ENCODE data around the gene APMAP. TPM values are rescaled to one million over a fixed set of nuclear protein-coding genes. Genes with fewer than 3 reads are reported as not detected.

The APMAP gene
- total and polyA plus RNA-seq, 2 of the 13 experiments (the other 11 are each of a cell fraction or from before 2014, with no cell fraction given): 168 to 214 TPM

DNA sequence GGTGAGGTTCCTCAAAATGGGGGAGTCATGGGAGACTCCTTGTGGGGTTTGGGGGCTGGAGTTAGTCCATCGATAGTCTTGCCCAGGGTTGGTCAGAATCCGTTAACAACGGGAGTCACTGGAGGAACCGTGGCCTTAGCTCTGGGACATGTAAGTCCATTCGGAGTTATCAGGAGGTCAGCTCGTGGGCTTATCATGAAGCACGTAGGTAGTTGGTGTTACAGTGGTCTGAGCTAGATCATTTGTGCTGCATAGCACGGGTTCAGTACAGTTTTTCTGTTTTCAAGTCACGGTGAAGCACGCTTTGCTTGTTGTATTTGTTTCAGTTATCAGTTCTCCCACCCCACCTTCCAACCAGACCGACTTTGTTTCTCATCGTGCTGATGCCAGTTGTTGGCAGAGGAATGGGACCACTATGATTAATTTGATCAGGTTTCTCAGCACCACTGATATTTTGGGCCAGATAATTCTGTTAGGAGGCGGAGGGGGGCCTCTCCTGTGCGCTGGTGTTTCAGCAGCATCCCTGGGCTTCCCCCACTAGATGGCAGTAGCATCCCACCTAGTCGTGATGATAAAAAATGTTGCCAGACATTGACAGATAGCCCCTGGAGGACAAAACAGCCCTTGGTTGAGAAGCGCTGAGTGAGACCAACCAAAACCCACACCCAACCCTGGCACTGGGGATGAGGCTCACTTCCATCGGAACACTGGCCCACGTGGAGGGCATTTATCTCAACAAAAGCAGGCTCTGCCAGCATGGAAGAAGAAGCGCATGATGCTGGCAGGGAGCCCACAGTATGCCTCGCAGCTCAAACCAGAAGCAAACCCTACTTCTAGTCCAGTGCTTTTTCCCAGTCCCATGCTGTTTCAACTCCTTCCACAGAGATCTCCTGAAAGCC lies 2.2 kb upstream of the APMAP start (continued):
- TF ChIP-seq PBX3 (CRISPR knock-in tag; IDR thresholded peaks at IDR 0.05; ENCODE audit: borderline replicate concordance) (no peak), WIZ (CRISPR knock-in tag; IDR thresholded peaks at IDR 0.05) (no peak), PITX1 (CRISPR knock-in tag; IDR thresholded peaks at IDR 0.05) (no peak), POLR2G (IDR thresholded peaks at IDR 0.05; ENCODE audit: low read depth, low read length) (no peak), AHR (CRISPR knock-in tag; IDR thresholded peaks at IDR 0.05) (no peak), SIN3B (IDR thresholded peaks at IDR 0.05; ENCODE audit: low read length) (no peak), ARID5B (CRISPR knock-in tag; IDR thresholded peaks at IDR 0.05) (peak; percentile 59; the same call in 1 of the 2 replicates), ZNF224 (CRISPR knock-in tag; IDR thresholded peaks at IDR 0.05) (no peak), ZNF367 (CRISPR knock-in tag; IDR thresholded peaks at IDR 0.05; ENCODE audit: borderline replicate concordance) (no peak), ZNF788 (CRISPR knock-in tag; IDR thresholded peaks at IDR 0.05; ENCODE audit: borderline replicate concordance) (peak; percentile 73; the same call in 1 of the 2 replicates), SMAD3 (CRISPR knock-in tag; IDR thresholded peaks at IDR 0.05) (no peak), REPIN1 (CRISPR knock-in tag; IDR thresholded peaks at IDR 0.05; ENCODE audit: borderline replicate concordance, low read depth) (peak; percentile 68; the same call in 1 of the 2 replicates), SNAI1 (CRISPR knock-in tag; IDR thresholded peaks at IDR 0.05; ENCODE audit: borderline replicate concordance) (no peak), CERS6 (CRISPR knock-in tag; IDR thresholded peaks at IDR 0.05) (no peak), SMARCC2 (IDR thresholded peaks at IDR 0.05) (no peak), PATZ1 (CRISPR knock-in tag; IDR thresholded peaks at IDR 0.05) (peak; percentile 71; the same call in 1 of the 2 replicates), ZSCAN12 (CRISPR knock-in tag; IDR thresholded peaks at IDR 0.05) (no peak), PLRG1 (conservative IDR thresholded peaks at IDR 0.05) (no peak)
- TF ChIP-seq, protein P1, sequence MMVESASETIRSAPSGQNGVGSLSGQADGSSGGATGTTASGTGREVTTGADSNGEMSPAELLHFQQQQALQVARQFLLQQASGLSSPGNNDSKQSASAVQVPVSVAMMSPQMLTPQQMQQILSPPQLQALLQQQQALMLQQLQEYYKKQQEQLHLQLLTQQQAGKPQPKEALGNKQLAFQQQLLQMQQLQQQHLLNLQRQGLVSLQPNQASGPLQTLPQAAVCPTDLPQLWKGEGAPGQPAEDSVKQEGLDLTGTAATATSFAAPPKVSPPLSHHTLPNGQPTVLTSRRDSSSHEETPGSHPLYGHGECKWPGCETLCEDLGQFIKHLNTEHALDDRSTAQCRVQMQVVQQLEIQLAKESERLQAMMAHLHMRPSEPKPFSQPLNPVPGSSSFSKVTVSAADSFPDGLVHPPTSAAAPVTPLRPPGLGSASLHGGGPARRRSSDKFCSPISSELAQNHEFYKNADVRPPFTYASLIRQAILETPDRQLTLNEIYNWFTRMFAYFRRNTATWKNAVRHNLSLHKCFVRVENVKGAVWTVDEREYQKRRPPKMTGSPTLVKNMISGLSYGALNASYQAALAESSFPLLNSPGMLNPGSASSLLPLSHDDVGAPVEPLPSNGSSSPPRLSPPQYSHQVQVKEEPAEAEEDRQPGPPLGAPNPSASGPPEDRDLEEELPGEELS (CRISPR knock-in tag; IDR thresholded peaks at IDR 0.05): no peak

All from HepG2 (cell line).